GM21723 (cell line): ENCODE results near the gene SPATA16.
"Not testable (repeated sequence)": the region's sequence is repeated elsewhere in the genome, so short reads cannot be mapped to it uniquely, and the experiment has no call there.

ENCODE experiments used
- ATAC-seq: cut with Tn5 transposase; IDR thresholded peaks from one replicate; pipeline ENCODE4 v1.9.1; 2021; ENCODE audit warnings: mild to moderate bottlenecking, moderate library complexity; ENCODE audit not compliant: unreplicated experiment

Gene SPATA16

GRCh38 chr3:173064631-173065030 lies 76.4 kb downstream of the SPATA16 start:
- ATAC-seq: no peak

- no peak for ATAC-seq
These were observed 82.8 kb downstream of the SPATA16 start for GRCh38 chr3:173058229-173058628.

GRCh38 chr3:173055228-173055933 lies 85.7 kb downstream of the SPATA16 start:
- ATAC-seq: no peak

- ATAC-seq: no peak
These were observed 91.7 kb downstream of the SPATA16 start for GRCh38 chr3:173049360-173049759.

- ATAC-seq: no peak
These were observed 95.2 kb downstream of the SPATA16 start for GRCh38 chr3:173045770-173046382.

GRCh38 chr3:173044998-173045397 lies 96.0 kb downstream of the SPATA16 start:
- ATAC-seq: no peak

GRCh38 chr3:173043757-173044156 lies 97.3 kb downstream of the SPATA16 start:
- ATAC-seq: no peak

- ATAC-seq: no peak
These were observed 102.6 kb downstream of the SPATA16 start for GRCh38 chr3:173038484-173038871.

- ATAC-seq: no peak
These were observed 103.1 kb downstream of the SPATA16 start for GRCh38 chr3:173037840-173038483.

GRCh38 chr3:173030273-173030672 lies 110.8 kb downstream of the SPATA16 start:
- ATAC-seq: no peak

- ATAC-seq: no peak
These were observed 112.7 kb downstream of the SPATA16 start for GRCh38 chr3:173028351-173028750.

GRCh38 chr3:173027429-173027828 lies 113.6 kb downstream of the SPATA16 start:
- no peak for ATAC-seq

- no peak for ATAC-seq
These were observed 115.1 kb downstream of the SPATA16 start for GRCh38 chr3:173025941-173026340.

GRCh38 chr3:173021547-173022185 lies 119.4 kb downstream of the SPATA16 start:
- no peak for ATAC-seq

GRCh38 chr3:173020128-173020527 lies 120.9 kb downstream of the SPATA16 start:
- not testable (repeated sequence) for ATAC-seq

- no peak for ATAC-seq
These were observed 121.7 kb downstream of the SPATA16 start for GRCh38 chr3:173019378-173019777.

- ATAC-seq: no peak
These were observed 122.3 kb downstream of the SPATA16 start for GRCh38 chr3:173018758-173019157.

GRCh38 chr3:173013219-173013832 lies 127.7 kb downstream of the SPATA16 start:
- ATAC-seq: no peak

- no peak for ATAC-seq
These were observed 131.6 kb downstream of the SPATA16 start for GRCh38 chr3:173009410-173009809.

GRCh38 chr3:173008978-173009377 lies 132.1 kb downstream of the SPATA16 start:
- ATAC-seq: no peak

- no peak for ATAC-seq
These were observed 133.8 kb downstream of the SPATA16 start for GRCh38 chr3:173007079-173007723.
